Tibial nerve (tissue), 4 donors: ENCODE results near the gene TMEFF1. TPM values are rescaled to one million over a fixed set of nuclear protein-coding genes. Genes with fewer than 3 reads are reported as not detected.

Experiments
- DNase-seq, 2 donors: peaks; one replicate each; pipeline ENCODE4 v3.0.0-alpha.2; 2019; ENCODE audit warnings: low spot score in 2 of 2
- H3K27ac ChIP-seq, 4 donors: fragments of 200-600 bp; sonication (generic) in 3 of 4; one replicate each; pipeline ENCODE4 v1.5.1; 2017 to 2019; ENCODE audit warnings: mild to moderate bottlenecking in 1 of 4
- H3K27me3 ChIP-seq, 2 donors: fragments of 200-600 bp; sonication (generic) in 1 of 2; one replicate each; pipeline versions ENCODE4 v1.5.1 to v1.6.0; 2017 to 2019
- H3K36me3 ChIP-seq, 3 donors: fragments of 200-600 bp; sonication (generic); one replicate each; pipeline ENCODE4 v1.5.1; 2018 to 2019
- H3K4me1 ChIP-seq, 4 donors: fragments of 200-600 bp; sonication (generic) in 3 of 4; one replicate each; pipeline ENCODE4 v1.5.1; 2017 to 2019
- H3K4me3 ChIP-seq, 4 donors: fragments of 200-600 bp; sonication (generic) in 3 of 4; one replicate each; pipeline ENCODE4 v1.5.1; 2017 to 2019; ENCODE audit warnings: mild to moderate bottlenecking in 1 of 4, moderate library complexity in 1 of 4
- H3K9me3 ChIP-seq, 4 donors: fragments of 200-600 bp; sonication (generic) in 3 of 4; one replicate each; pipeline ENCODE4 v1.5.1; 2017 to 2019
- EP300 ChIP-seq, 2 donors: sonication (generic); formaldehyde crosslinking; IDR thresholded peaks; one replicate each; pipeline ENCODE4 v1.6.1; 2017; ENCODE audit warnings: antibody characterized with exemption in 2 of 2, mild to moderate bottlenecking in 1 of 2
- POLR2A ChIP-seq, 2 donors: fragments of 450-650 bp; IDR thresholded peaks; one replicate each; pipeline ENCODE4 v1.6.1; 2017; ENCODE audit warnings: antibody characterized with exemption in 2 of 2, mild to moderate bottlenecking in 2 of 2, moderate library complexity in 2 of 2
- WGBS, 2 donors: methylation state at CpG; one replicate each; pipeline ENCODE4 v1.1.5; 2018; 5-methylcytosine and 5-hydroxymethylcytosine counted together
- total RNA-seq, 4 donors: library from RNA; depleted of rRNA; stranded (reverse); fragments of >200 nt; gene quantifications; one replicate each; pipeline ENCODE4 v1.1.0, GENCODE V29; 2016
- TF ChIP-seq, protein P1 (sequence below), 5 experiments: fragments of 200-600 bp in 3 of 5; fragments of 450-650 bp in 2 of 5; sonication (generic) in 3 of 5; IDR thresholded peaks; one replicate each; pipeline ENCODE4 v1.5.1; 2016 to 2019; ENCODE audit warnings: antibody characterized with exemption in 5 of 5, mild to moderate bottlenecking in 3 of 5, moderate library complexity in 2 of 5

The TMEFF1 gene
- total RNA-seq, 4 donors from 2014 or later, result 0.42 to 1.6 TPM; not detected in 2

DNA sequence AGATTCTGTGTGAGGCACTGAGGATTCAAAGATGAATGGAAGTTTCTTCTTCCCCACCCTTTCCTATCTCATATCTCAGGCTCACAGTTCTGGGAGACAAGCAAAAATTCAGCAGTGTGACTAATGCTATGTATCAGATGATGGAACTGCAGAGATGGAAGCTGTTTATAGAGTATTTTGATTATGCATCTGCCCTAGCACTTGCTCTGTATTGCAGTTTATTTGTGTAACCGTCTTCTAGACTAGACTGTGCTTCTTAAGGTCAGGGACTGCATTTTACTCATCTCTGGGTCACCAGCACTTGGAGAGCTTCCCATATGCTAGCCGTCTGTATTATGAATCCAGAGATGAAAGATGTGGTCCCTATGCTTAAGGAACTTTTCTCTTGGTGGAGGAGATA is 117.5 kb downstream of the TMEFF1 start:
- 47 to 50% methylated on average over 2 of the region's 2 CpGs for WGBS, 2 donors
- H3K4me1 ChIP-seq, result peaks cover 0 to 2% (median 0%) of the 10 kb centered on the region in 4 donors
- H3K4me3 ChIP-seq, result no peak overlapping the region
- no peaks in the 10 kb centered on the region for H3K9me3 ChIP-seq
- no peaks in the 10 kb centered on the region for H3K27me3 ChIP-seq
- peaks cover 0 to 11% (median 0%) of the 10 kb centered on the region in 3 donors for H3K36me3 ChIP-seq
- no peak for DNase-seq
- no peak overlapping the region for H3K27ac ChIP-seq
- no peak for TF ChIP-seq POLR2A (IDR thresholded peaks at IDR 0.05)
- TF ChIP-seq EP300 (IDR thresholded peaks at IDR 0.05), result no peak
- TF ChIP-seq, protein P1, sequence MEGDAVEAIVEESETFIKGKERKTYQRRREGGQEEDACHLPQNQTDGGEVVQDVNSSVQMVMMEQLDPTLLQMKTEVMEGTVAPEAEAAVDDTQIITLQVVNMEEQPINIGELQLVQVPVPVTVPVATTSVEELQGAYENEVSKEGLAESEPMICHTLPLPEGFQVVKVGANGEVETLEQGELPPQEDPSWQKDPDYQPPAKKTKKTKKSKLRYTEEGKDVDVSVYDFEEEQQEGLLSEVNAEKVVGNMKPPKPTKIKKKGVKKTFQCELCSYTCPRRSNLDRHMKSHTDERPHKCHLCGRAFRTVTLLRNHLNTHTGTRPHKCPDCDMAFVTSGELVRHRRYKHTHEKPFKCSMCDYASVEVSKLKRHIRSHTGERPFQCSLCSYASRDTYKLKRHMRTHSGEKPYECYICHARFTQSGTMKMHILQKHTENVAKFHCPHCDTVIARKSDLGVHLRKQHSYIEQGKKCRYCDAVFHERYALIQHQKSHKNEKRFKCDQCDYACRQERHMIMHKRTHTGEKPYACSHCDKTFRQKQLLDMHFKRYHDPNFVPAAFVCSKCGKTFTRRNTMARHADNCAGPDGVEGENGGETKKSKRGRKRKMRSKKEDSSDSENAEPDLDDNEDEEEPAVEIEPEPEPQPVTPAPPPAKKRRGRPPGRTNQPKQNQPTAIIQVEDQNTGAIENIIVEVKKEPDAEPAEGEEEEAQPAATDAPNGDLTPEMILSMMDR (IDR thresholded peaks at IDR 0.05), result no peak

DNA sequence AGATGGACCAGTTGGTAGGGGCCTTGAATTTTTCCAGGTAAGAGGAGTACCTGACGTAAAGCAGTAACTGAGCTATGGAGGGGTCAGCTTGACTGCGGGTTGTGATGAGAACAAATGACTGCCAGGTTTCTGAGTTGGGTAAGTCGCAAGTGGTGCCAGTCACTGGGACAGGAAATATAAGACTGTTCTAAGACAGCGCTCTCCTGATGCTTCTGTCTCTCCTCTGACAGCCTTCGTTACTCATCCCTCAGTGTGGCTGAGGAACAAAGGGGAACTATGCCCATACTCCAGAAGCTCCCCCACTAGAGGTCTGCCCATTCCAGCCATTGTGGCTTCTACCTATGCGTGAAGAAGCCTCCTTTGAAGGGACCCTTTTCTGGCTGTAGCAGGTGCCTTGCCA is 118.2 kb downstream of the TMEFF1 start:
- Histone ChIP-seq H3K27ac (no peak overlapping the region), H3K4me1 (peaks cover 0 to 8% (median 0%) of the 10 kb centered on the region in 4 donors), H3K4me3 (no peak overlapping the region), H3K36me3 (peaks cover 0 to 5% (median 0%) of the 10 kb centered on the region in 3 donors), H3K9me3 (no peaks in the 10 kb centered on the region), H3K27me3 (no peaks in the 10 kb centered on the region)
- no peak for TF ChIP-seq EP300 (IDR thresholded peaks at IDR 0.05)
- TF ChIP-seq, protein P1 (IDR thresholded peaks at IDR 0.05), result no peak
- TF ChIP-seq POLR2A (IDR thresholded peaks at IDR 0.05), result no peak
- WGBS, 2 donors, result 93 to 96% methylated on average over 6 of the region's 6 CpGs
- no peak for DNase-seq

DNA sequence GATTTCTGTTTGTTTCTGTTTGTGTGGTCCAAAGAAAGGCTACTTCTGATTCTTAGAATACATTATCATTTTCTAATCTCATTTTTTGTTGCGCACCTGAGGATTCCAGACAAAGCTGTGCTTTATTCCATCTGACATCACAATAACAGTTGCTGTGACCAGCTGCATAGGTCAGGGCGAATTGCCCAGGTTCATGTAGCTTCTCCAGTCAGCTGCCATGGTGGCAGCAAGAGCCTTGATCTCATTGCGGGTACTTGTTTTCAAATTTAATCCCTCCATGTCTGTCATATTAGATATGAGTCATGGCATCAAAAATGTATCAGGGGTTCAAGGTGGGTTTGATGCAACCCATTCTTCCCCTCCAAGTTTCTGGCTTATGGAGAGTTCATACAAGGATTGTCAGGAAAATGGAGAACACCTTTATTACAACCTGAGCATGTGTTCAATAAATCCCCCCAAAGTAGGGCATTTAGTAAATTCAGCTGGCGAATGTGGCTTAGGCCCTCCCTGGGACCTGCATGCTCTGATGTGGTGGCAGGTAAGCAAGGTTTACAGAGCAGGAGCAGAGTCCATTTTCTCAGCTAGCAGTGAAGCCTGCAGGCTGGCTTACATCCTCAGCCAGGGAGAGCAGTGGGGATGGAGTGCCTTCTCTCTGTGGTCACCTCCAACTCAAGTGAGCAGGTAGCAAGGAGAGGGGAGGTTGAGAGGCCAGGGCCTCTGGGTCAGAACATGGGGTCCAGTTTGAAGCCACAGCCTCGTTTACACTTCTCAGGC is 118.9 kb downstream of the TMEFF1 start:
- Histone ChIP-seq H3K27ac (no peak overlapping the region), H3K9me3 (no peaks in the 10 kb centered on the region), H3K4me1 (peaks cover 0 to 8% (median 0%) of the 10 kb centered on the region in 4 donors), H3K4me3 (no peak overlapping the region), H3K27me3 (no peaks in the 10 kb centered on the region), H3K36me3 (no peaks in the 10 kb centered on the region)
- WGBS, 2 donors, result 84 to 90% methylated on average over 5 of the region's 5 CpGs
- TF ChIP-seq, protein P1 (IDR thresholded peaks at IDR 0.05), result no peak
- TF ChIP-seq POLR2A (IDR thresholded peaks at IDR 0.05), result no peak
- no peak for TF ChIP-seq EP300 (IDR thresholded peaks at IDR 0.05)
- DNase-seq, result no peak

DNA sequence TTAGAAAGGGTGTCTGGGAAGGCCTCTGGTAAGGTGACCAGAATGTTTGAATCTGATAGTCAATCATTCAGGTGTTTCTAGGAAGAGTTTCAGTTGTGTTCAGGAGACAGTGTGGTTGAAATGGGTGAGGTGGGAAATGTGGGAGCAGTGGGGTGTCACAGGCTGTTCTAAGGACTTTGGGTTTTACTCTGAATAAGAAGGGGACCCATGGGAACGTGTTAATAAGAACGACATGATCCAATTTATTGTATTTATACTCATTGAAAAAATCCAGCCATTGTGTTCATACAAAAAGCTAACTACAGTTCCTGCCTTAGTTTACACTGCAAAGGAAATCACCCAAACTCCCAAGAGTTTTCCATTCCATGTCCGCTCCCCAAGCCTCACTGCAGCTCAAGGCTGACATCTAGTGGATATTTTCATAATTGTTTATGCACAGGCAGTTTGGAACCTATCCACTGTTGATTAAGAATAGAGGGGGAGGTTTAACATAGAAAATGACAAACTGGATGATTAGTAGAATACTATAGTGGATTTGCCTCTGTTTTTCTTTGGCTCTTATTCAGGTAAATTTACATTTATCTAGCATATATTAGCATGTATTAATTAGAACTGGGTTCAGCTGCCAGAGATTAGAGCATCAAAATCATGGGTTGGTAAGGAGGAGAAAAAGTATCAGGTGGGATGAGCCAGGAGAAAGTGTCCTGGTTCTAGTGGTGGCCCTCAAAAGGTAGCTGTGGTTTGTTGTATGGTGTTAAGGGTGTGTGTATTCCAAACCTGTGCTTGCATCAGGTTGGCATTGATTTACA is 122.6 kb downstream of the TMEFF1 start:
- Histone ChIP-seq H3K27ac (no peak overlapping the region), H3K4me1 (peaks cover 0 to 21% (median 3%) of the 10 kb centered on the region in 4 donors), H3K27me3 (no peaks in the 10 kb centered on the region), H3K9me3 (no peaks in the 10 kb centered on the region), H3K4me3 (no peak overlapping the region), H3K36me3 (no peaks in the 10 kb centered on the region)
- DNase-seq, result peak in 1 of 2 donors; percentile 56
- no peak for TF ChIP-seq POLR2A (IDR thresholded peaks at IDR 0.05)
- TF ChIP-seq, protein P1 (IDR thresholded peaks at IDR 0.05), result peak; percentile 62 to 83 (median 77)
- WGBS, 2 donors, result 12 to 15% methylated on average over 3 of the region's 3 CpGs

DNA sequence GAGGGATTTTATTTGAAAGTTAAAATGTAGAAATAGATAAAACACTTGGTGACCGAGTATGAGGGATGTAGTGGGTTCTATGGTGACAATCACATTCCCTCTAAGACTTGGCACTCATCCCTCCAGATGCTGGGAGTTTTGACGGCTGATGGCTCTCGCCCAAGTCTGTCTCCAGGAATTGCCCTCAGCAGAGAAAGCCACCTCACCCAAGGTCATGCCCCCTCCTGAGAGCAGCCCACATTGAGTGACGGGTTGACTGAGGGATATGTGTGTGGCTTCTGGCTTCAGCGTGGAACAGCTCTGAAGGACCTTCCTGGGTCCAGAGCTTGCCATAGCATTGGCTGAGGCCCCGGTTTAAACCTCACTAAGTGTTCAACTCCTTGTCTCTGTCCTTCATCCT is 124.3 kb downstream of the TMEFF1 start:
- WGBS, 2 donors, result 40 to 57% methylated on average over 6 of the region's 6 CpGs
- no peak overlapping the region for H3K4me3 ChIP-seq
- TF ChIP-seq POLR2A (IDR thresholded peaks at IDR 0.05) (no peak), EP300 (IDR thresholded peaks at IDR 0.05) (no peak)
- TF ChIP-seq, protein P1 (IDR thresholded peaks at IDR 0.05), result no peak
- DNase-seq, result no peak
- no peaks in the 10 kb centered on the region for H3K36me3 ChIP-seq
- H3K27me3 ChIP-seq, result no peaks in the 10 kb centered on the region
- H3K9me3 ChIP-seq, result no peaks in the 10 kb centered on the region
- no peak overlapping the region for H3K27ac ChIP-seq
- peaks cover 0 to 21% (median 3%) of the 10 kb centered on the region in 4 donors for H3K4me1 ChIP-seq
